GM12878 (cell line): Measurements from ENCODE around the gene CBLB. TPM values are rescaled to one million over a fixed set of nuclear protein-coding genes. Genes with fewer than 3 reads are reported as not detected.

ENCODE experiments used
- ATAC-seq: fragments of 200-7000 bp; cut with Tn5 transposase; 3 replicates; pipeline ENCODE4 v1.9.1; 2020; ENCODE audit warnings: mild to moderate bottlenecking, moderate library complexity
- BruUV-seq: library from RNA; stranded (reverse); fragments of 400-500 nt; replicated peaks from 2 replicates; lab custom pipeline; 2021; lab: Mats Ljungman, UMichigan
- CTCF ChIA-PET: fragments of 300-600 bp; sonication (Branson Sonifier 250); formaldehyde crosslinking; extraction: SDS; loops from one replicate; lab custom pipeline; 2021; ENCODE audit warnings: inconsistent platforms; lab: Yijun Ruan, JAX
- POLR2A ChIA-PET: fragments of 350-600 bp; formaldehyde crosslinking; extraction: SDS; loops from one replicate; lab custom pipeline; 2021; ENCODE audit warnings: inconsistent platforms; lab: Charles Lee
- RAD21 ChIA-PET: fragments of 300-600 bp; sonication (Branson Sonifier 250); formaldehyde crosslinking; loops from one replicate; lab custom pipeline; 2023; ENCODE audit warnings: antibody characterized with exemption; ENCODE audit not compliant: unreplicated experiment; lab: Charles Lee
- SMC1A ChIA-PET: fragments of 300-600 bp; sonication (Branson Sonifier 250); formaldehyde crosslinking; loops from one replicate; lab custom pipeline; 2023; ENCODE audit not compliant: unreplicated experiment, uncharacterized antibody; lab: Charles Lee
- DNase-seq: peaks from one replicate; pipeline ENCODE4 v3.0.0-alpha.2; 2011; ENCODE audit warnings: low read depth, low spot score
- FAIRE-seq: peaks from 3 replicates; lab custom pipeline; 2011; peaks lifted over from hg19 to GRCh38; lab: Jason Lieb, UNC
- H2AFZ ChIP-seq: 2 replicates; pipeline ENCODE4 v1.6.0; 2011; ENCODE audit warnings: low read depth, low read length, control low read depth; ENCODE audit not compliant: control insufficient read depth
- H3K27ac ChIP-seq: 2 replicates; pipeline ENCODE4 v1.5.1; 2011; ENCODE audit warnings: control low read depth; ENCODE audit not compliant: control insufficient read depth, insufficient read depth
- H3K27me3 ChIP-seq, 2 experiments: replicated peaks in 1 of 2; 2 replicates each; pipeline versions ENCODE4 v1.6.0 to v1.6.1; 2011; ENCODE audit warnings: low read length in 1 of 2; ENCODE audit not compliant: control insufficient read depth in 2 of 2, insufficient read depth in 2 of 2
- H3K36me3 ChIP-seq, 2 experiments: 2 replicates each; pipeline ENCODE4 v1.5.1; 2011; ENCODE audit warnings: low read length in 1 of 2; ENCODE audit not compliant: control insufficient read depth in 2 of 2, insufficient read depth in 2 of 2
- H3K4me1 ChIP-seq: 2 replicates; pipeline ENCODE4 v1.6.1; 2011; ENCODE audit warnings: mild to moderate bottlenecking, low read length, moderate library complexity, mixed read lengths; ENCODE audit not compliant: control insufficient read depth, insufficient read depth
- H3K4me2 ChIP-seq: 2 replicates; pipeline ENCODE4 v1.6.0; 2011; ENCODE audit warnings: control low read depth; ENCODE audit not compliant: control insufficient read depth, insufficient read depth
- H3K4me3 ChIP-seq: fragments of 200-600 bp; sonication (generic); 2 replicates; pipeline ENCODE4 v1.5.1; 2016
- H3K79me2 ChIP-seq: 2 replicates; pipeline ENCODE4 v1.6.0; 2011; ENCODE audit warnings: low read length; ENCODE audit not compliant: control insufficient read depth, insufficient read depth
- H3K9ac ChIP-seq: 2 replicates; pipeline ENCODE4 v1.8.0; 2011; ENCODE audit warnings: low read length, control low read depth, mixed read lengths; ENCODE audit not compliant: control insufficient read depth, insufficient read depth
- H3K9me3 ChIP-seq: replicated peaks from 3 replicates; pipeline ENCODE4 v1.5.1; 2011; ENCODE audit warnings: mild to moderate bottlenecking, low read length; ENCODE audit not compliant: control insufficient read depth, insufficient read depth
- H4K20me1 ChIP-seq: 2 replicates; pipeline ENCODE4 v1.6.0; 2011; ENCODE audit not compliant: control insufficient read depth, insufficient read depth
- ATF7 ChIP-seq: fragments of 450-650 bp; IDR thresholded peaks from 2 replicates; pipeline ENCODE4 v1.6.1; 2016; ENCODE audit warnings: low read depth, mild to moderate bottlenecking
- KAT2A ChIP-seq: conservative IDR thresholded peaks from 2 replicates; pipeline ENCODE4 v1.6.1; 2011; ENCODE audit warnings: low read depth, low read length; ENCODE audit not compliant: control insufficient read depth
- KLF5 ChIP-seq: fragments of 450-650 bp; IDR thresholded peaks from 2 replicates; pipeline ENCODE4 v1.6.1; 2014; ENCODE audit warnings: mild to moderate bottlenecking; ENCODE audit not compliant: partially characterized antibody
- MYB ChIP-seq: fragments of 150-350 bp; IDR thresholded peaks from 2 replicates; pipeline ENCODE4 v1.6.1; 2014; ENCODE audit warnings: mild to moderate bottlenecking, low read depth, low read length, borderline replicate concordance
- POLR2AphosphoS2 ChIP-seq: IDR thresholded peaks from 2 replicates; pipeline ENCODE4 v1.6.1; 2011; ENCODE audit warnings: low read depth, mild to moderate bottlenecking, low read length, improper control_type of control experiment, moderate library complexity
- RCOR1 ChIP-seq: conservative IDR thresholded peaks from 2 replicates; pipeline ENCODE4 v1.6.1; 2012; ENCODE audit warnings: low read depth, low read length, improper control_type of control experiment
- SMAD5 ChIP-seq: IDR thresholded peaks from 2 replicates; pipeline ENCODE4 v1.6.1; 2016; ENCODE audit warnings: antibody characterized with exemption, low read depth
- ZNF217 ChIP-seq: fragments of 450-650 bp; IDR thresholded peaks from 2 replicates; pipeline ENCODE4 v1.6.1; 2017; ENCODE audit warnings: antibody characterized with exemption, mild to moderate bottlenecking
- WGBS: methylation state at CpG from one replicate; pipeline ENCODE4 v1.1.6; 2016; ENCODE audit warnings: low lambda C conversion rate; ENCODE audit not compliant: insufficient replicate concordance, insufficient coverage; ENCODE audit errors: missing lambda C conversion rate; 5-methylcytosine and 5-hydroxymethylcytosine counted together
- in situ Hi-C: fragments of 300-500 bp; cut with MboI; formaldehyde crosslinking; loops from 9 replicates; pipeline ENCODE4 v1.14.3; 2018; ENCODE audit warnings: mixed read lengths
- intact Hi-C: fragments of 100-400 bp; cut with micrococcal nuclease; formaldehyde crosslinking; loops from one replicate; pipeline ENCODE4 v1.14.2; 2022; ENCODE audit not compliant: unreplicated experiment
- polyA plus RNA-seq, 11 experiments: library from polyadenylated mRNA; depleted of rRNA in 4 of 11; unstranded in 6 of 11; stranded (reverse) in 5 of 11; fragments of >200 nt; fragmentation: Nextera tagmentation in 4 of 11; fragmentation: Illumina TruSeq in 1 of 11; extraction: Ambion mirVana in 4 of 11; extraction: Trizol in 1 of 11; gene quantifications; 1 replicate in 1 of 11; 2 replicates in 10 of 11; pipeline versions ENCODE4 v1.2.1 to v1.2.3, GENCODE V29; 2011 to 2016; ENCODE audit warnings: inconsistent platforms in 2 of 11, missing spikeins in 2 of 11, low read depth in 1 of 11
- total RNA-seq, 4 experiments: library from RNA; depleted of rRNA in 3 of 4; stranded (reverse); fragments of >200 nt in 3 of 4; fragmentation: Illumina TruSeq in 1 of 4; extraction: Trizol in 1 of 4; gene quantifications; 2 replicates each; pipeline versions ENCODE4 v1.2.1 to v1.2.3, GENCODE V29; 2013 to 2021
- TF ChIP-seq, protein P1 (sequence below): IDR thresholded peaks from 2 replicates; pipeline ENCODE4 v1.6.1; 2012; ENCODE audit warnings: mild to moderate bottlenecking, low read depth, low read length
- TF ChIP-seq, protein P2 (sequence below): fragments of 450-650 bp; IDR thresholded peaks from 2 replicates; pipeline ENCODE4 v1.6.1; 2017; ENCODE audit warnings: mild to moderate bottlenecking, moderate library complexity
- TF ChIP-seq, protein P3 (sequence below): fragments of 450-650 bp; conservative IDR thresholded peaks from 2 replicates; pipeline ENCODE4 v1.6.1; 2017; ENCODE audit warnings: mild to moderate bottlenecking, moderate library complexity

The CBLB gene
- total and polyA plus RNA-seq, 10 of the 15 experiments (the other 5 are each of a cell fraction or from before 2014, with no cell fraction given) = 17.2 to 107 (median 41.9) TPM

DNA sequence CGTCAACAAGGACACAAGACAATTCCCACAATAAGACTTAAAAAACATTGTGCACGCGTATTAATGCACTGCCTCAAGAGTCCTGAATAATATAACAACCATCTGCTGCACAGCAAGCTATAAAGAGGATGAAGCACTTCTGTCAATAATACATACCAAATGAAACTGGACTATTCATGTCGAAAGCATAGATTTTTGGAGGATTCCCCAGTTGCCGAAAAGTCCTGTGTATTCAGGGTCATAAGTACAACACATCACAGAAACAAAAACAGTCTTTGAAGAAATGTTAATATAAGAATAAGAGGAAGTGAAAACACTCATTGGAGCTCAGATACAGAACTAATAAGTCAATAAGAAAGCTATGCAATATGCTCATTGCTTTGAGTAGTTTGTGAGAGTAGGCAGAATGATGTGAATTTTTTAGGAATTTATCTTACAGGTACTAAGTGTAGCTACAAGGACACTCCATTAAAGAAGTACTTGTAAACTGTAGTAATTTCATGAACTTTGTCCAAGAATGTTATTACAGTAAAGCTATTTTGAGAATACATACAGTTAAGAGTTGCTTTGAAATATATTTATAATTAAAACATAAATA is 31.6 kb downstream of the CBLB start:
- intact Hi-C loops = loop anchor here (1.0 to 10.0 kb wide), 8 partner anchors 25 to 465 kb away; no protein-coding TSS in a partner anchor
- Histone ChIP-seq H2AFZ (no peak overlapping the region), H3K4me2 (peak overlapping the region; percentile 77), H4K20me1 (no peaks in the 10 kb centered on the region), H3K4me3 (peak overlapping the region; percentile 33; the same call in 1 of the 2 replicates), H3K36me3 (peaks cover 2 to 4% of the 10 kb centered on the region in 2 experiments; a peak in 3 of 4 replicates), H3K27me3 (no peaks in the 10 kb centered on the region), H3K4me1 (peaks cover 26% of the 10 kb centered on the region), H3K9ac (peak overlapping the region; percentile 56), H3K9me3 (no peaks in the 10 kb centered on the region; the same call in 2 of the 3 replicates), H3K79me2 (peaks cover 8% of the 10 kb centered on the region), H3K27ac (peak overlapping the region; percentile 86)
- FAIRE-seq = peak; percentile 78
- ChIA-PET RAD21 (interaction anchor here (0.6 to 6.3 kb wide), 47 partner anchors 8 to 773 kb away, joined by 3 to 119 read pairs (median 6); partner anchors contain the start of gene CBLB), CTCF (interaction anchor here (0.6 to 2.6 kb wide), 26 partner anchors 8 to 773 kb away, joined by 3 to 12 read pairs (median 4); partner anchors contain the start of gene CBLB), SMC1A (interaction anchor here (0.5 to 7.8 kb wide), 49 partner anchors 10 to 772 kb away, joined by 3 to 101 read pairs (median 7); partner anchors contain the start of gene CBLB), POLR2A (interaction anchor here (0.5 to 4.5 kb wide), 20 partner anchors 10 to 1146 kb away, joined by 3 to 29 read pairs (median 5); partner anchors contain the start of gene CBLB)
- whole genome bisulfite sequencing = 13% methylated on average over 5 of the region's 5 CpGs
- peak; percentile 97 for DNase-seq
- peak; percentile 92 for ATAC-seq
- no TSS peak for BruUV-seq
- in situ Hi-C loops = no loop called here
- peak; percentile 93 for TF ChIP-seq ZNF217
- no peak for TF ChIP-seq MYB
- peak; percentile 84 for TF ChIP-seq ATF7
- TF ChIP-seq SMAD5 = no peak
- TF ChIP-seq RCOR1 = no peak
- TF ChIP-seq KLF5 = no peak
- no peak for TF ChIP-seq KAT2A
- TF ChIP-seq POLR2AphosphoS2 = no peak
- TF ChIP-seq, protein P1, sequence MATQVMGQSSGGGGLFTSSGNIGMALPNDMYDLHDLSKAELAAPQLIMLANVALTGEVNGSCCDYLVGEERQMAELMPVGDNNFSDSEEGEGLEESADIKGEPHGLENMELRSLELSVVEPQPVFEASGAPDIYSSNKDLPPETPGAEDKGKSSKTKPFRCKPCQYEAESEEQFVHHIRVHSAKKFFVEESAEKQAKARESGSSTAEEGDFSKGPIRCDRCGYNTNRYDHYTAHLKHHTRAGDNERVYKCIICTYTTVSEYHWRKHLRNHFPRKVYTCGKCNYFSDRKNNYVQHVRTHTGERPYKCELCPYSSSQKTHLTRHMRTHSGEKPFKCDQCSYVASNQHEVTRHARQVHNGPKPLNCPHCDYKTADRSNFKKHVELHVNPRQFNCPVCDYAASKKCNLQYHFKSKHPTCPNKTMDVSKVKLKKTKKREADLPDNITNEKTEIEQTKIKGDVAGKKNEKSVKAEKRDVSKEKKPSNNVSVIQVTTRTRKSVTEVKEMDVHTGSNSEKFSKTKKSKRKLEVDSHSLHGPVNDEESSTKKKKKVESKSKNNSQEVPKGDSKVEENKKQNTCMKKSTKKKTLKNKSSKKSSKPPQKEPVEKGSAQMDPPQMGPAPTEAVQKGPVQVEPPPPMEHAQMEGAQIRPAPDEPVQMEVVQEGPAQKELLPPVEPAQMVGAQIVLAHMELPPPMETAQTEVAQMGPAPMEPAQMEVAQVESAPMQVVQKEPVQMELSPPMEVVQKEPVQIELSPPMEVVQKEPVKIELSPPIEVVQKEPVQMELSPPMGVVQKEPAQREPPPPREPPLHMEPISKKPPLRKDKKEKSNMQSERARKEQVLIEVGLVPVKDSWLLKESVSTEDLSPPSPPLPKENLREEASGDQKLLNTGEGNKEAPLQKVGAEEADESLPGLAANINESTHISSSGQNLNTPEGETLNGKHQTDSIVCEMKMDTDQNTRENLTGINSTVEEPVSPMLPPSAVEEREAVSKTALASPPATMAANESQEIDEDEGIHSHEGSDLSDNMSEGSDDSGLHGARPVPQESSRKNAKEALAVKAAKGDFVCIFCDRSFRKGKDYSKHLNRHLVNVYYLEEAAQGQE = peak; percentile 26; the same call in 1 of the 2 replicates
- TF ChIP-seq, protein P2, sequence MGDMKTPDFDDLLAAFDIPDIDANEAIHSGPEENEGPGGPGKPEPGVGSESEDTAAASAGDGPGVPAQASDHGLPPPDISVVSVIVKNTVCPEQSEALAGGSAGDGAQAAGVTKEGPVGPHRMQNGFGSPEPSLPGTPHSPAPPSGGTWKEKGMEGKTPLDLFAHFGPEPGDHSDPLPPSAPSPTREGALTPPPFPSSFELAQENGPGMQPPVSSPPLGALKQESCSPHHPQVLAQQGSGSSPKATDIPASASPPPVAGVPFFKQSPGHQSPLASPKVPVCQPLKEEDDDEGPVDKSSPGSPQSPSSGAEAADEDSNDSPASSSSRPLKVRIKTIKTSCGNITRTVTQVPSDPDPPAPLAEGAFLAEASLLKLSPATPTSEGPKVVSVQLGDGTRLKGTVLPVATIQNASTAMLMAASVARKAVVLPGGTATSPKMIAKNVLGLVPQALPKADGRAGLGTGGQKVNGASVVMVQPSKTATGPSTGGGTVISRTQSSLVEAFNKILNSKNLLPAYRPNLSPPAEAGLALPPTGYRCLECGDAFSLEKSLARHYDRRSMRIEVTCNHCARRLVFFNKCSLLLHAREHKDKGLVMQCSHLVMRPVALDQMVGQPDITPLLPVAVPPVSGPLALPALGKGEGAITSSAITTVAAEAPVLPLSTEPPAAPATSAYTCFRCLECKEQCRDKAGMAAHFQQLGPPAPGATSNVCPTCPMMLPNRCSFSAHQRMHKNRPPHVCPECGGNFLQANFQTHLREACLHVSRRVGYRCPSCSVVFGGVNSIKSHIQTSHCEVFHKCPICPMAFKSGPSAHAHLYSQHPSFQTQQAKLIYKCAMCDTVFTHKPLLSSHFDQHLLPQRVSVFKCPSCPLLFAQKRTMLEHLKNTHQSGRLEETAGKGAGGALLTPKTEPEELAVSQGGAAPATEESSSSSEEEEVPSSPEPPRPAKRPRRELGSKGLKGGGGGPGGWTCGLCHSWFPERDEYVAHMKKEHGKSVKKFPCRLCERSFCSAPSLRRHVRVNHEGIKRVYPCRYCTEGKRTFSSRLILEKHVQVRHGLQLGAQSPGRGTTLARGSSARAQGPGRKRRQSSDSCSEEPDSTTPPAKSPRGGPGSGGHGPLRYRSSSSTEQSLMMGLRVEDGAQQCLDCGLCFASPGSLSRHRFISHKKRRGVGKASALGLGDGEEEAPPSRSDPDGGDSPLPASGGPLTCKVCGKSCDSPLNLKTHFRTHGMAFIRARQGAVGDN = no peak
- TF ChIP-seq, protein P3, sequence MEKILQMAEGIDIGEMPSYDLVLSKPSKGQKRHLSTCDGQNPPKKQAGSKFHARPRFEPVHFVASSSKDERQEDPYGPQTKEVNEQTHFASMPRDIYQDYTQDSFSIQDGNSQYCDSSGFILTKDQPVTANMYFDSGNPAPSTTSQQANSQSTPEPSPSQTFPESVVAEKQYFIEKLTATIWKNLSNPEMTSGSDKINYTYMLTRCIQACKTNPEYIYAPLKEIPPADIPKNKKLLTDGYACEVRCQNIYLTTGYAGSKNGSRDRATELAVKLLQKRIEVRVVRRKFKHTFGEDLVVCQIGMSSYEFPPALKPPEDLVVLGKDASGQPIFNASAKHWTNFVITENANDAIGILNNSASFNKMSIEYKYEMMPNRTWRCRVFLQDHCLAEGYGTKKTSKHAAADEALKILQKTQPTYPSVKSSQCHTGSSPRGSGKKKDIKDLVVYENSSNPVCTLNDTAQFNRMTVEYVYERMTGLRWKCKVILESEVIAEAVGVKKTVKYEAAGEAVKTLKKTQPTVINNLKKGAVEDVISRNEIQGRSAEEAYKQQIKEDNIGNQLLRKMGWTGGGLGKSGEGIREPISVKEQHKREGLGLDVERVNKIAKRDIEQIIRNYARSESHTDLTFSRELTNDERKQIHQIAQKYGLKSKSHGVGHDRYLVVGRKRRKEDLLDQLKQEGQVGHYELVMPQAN = no peak; the same call in 1 of the 2 replicates
